ENCODE measurements around the gene OTUB1. TPM values are rescaled to one million over a fixed set of nuclear protein-coding genes. Genes with fewer than 3 reads are reported as not detected.
"Not testable (repeated sequence)": the region's sequence is repeated elsewhere in the genome, so short reads cannot be mapped to it uniquely, and the experiment has no call there.

Gene OTUB1
- total and polyA plus RNA-seq, 2 donors (not counting 1 experiment from before 2014, with no cell fraction given) = 78.2 to 119 TPM

DNA sequence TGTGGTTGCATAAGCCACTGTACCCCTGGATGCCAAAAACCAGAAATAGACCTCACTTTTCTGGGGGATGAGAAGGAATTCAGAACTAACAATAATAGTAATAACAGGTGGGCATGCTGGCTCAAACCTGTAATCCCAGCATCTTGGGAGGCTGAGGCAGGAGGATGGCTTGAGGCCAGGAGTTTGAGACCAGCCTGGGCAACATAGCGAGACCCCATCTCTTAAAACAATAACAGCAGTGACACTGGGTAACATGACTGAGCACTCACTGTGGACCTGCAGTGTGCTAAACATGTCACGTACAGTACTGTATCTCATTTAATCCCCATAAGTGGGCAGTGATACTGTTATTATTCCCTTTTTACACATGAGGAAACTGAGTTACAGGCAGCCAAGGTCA lies 59.5 kb downstream of the OTUB1 start:
- Histone ChIP-seq H3K4me2 (replicated peaks; ENCODE audit: low read depth, low read length, poor library complexity, severe bottlenecking) (no peak overlapping the region), H4K20me1 (ENCODE audit: control insufficient read depth, insufficient read depth, low read length, poor library complexity, severe bottlenecking) (no peaks in the 10 kb centered on the region), H3K9me3 (ENCODE audit: control extremely low read depth in 1 of 3, control insufficient read depth in 2 of 3, insufficient read depth in 1 of 3, low read length in 2 of 3) (no peaks in the 10 kb centered on the region), H3K4me3 (ENCODE audit: control extremely low read depth in 1 of 5, extremely low read depth in 1 of 5, insufficient read depth in 1 of 5, low read depth in 2 of 5, low read length in 4 of 5) (no peak overlapping the region), H3K27ac (ENCODE audit: low read length in 2 of 2) (no peak overlapping the region), H3K4me1 (ENCODE audit: control insufficient read depth in 2 of 2, insufficient read depth in 2 of 2, low read length in 2 of 2) (no peaks in the 10 kb centered on the region), H2AFZ (ENCODE audit: insufficient read depth, low read depth, low read length, poor library complexity, severe bottlenecking) (no peak overlapping the region), H3K36me3 (replicated peaks in 1 of 2; ENCODE audit: control extremely low read depth in 1 of 2, control insufficient read depth in 1 of 2, extremely low read depth in 1 of 2, insufficient read depth in 2 of 2, low read length in 1 of 2) (no peaks in the 10 kb centered on the region), H3K79me2 (ENCODE audit: control insufficient read depth, insufficient read depth, low read length) (no peaks in the 10 kb centered on the region), H3K27me3 (replicated peaks in 1 of 4; ENCODE audit: control extremely low read depth in 1 of 4, control insufficient read depth in 3 of 4, insufficient read depth in 4 of 4, low read length in 3 of 4) (no peaks in the 10 kb centered on the region), H3K9ac (ENCODE audit: low read length) (no peak overlapping the region)
- ChIA-PET CTCF (no interaction called here), POLR2A (no interaction called here)
- Mint-ChIP-seq H3K27me3 (no peaks in the 10 kb centered on the region), H3K4me1 (no peaks in the 10 kb centered on the region), H3K4me3 (no peak overlapping the region), H3K27ac (no peak overlapping the region), H3K9me3 (ENCODE audit: insufficient read depth) (no peaks in the 10 kb centered on the region)
- intact Hi-C loops (cut with micrococcal nuclease) = no loop called here
- DNase-seq = no peak
- 88% methylated on average over 1 of the region's 2 CpGs for WGBS (ENCODE audit: insufficient coverage)
- TF ChIP-seq, protein P1, sequence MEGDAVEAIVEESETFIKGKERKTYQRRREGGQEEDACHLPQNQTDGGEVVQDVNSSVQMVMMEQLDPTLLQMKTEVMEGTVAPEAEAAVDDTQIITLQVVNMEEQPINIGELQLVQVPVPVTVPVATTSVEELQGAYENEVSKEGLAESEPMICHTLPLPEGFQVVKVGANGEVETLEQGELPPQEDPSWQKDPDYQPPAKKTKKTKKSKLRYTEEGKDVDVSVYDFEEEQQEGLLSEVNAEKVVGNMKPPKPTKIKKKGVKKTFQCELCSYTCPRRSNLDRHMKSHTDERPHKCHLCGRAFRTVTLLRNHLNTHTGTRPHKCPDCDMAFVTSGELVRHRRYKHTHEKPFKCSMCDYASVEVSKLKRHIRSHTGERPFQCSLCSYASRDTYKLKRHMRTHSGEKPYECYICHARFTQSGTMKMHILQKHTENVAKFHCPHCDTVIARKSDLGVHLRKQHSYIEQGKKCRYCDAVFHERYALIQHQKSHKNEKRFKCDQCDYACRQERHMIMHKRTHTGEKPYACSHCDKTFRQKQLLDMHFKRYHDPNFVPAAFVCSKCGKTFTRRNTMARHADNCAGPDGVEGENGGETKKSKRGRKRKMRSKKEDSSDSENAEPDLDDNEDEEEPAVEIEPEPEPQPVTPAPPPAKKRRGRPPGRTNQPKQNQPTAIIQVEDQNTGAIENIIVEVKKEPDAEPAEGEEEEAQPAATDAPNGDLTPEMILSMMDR (IDR thresholded peaks at IDR 0.05) = no peak
- no peak for TF ChIP-seq EZH2 (IDR thresholded peaks at IDR 0.05; ENCODE audit: borderline replicate concordance, insufficient read depth, low read depth, low read length, poor library complexity, severe bottlenecking)
- no peak for ATAC-seq (ENCODE audit: low read depth)

DNA sequence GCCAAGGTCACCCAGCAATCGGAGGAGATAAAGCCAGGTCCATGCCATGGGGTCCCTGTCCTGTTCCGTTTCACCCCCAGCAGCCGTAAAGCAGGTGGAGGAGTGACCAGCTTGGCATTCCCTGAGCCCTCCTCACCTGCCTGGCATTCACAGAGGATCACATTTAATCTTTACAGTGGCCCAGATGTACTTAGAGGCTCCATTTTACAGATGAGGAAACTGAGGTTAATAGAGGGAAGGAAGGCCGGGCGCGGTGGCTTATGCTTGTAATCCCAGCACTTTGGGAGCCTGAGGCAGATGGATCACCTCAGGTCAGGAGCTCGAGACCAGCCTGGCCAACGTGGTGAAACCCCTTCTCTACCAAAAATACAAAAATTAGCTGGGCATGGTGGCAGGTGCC lies 61.1 kb downstream of the OTUB1 start:
- intact Hi-C loops (cut with micrococcal nuclease); H3K9me3 ChIP-seq (ENCODE audit: control extremely low read depth in 1 of 3, control insufficient read depth in 2 of 3, insufficient read depth in 1 of 3, low read length in 2 of 3); H3K4me3 Mint-ChIP-seq; H3K27me3 Mint-ChIP-seq; H3K4me2 ChIP-seq (replicated peaks; ENCODE audit: low read depth, low read length, poor library complexity, severe bottlenecking); CTCF ChIA-PET; H4K20me1 ChIP-seq (ENCODE audit: control insufficient read depth, insufficient read depth, low read length, poor library complexity, severe bottlenecking); H3K4me3 ChIP-seq (ENCODE audit: control extremely low read depth in 1 of 5, extremely low read depth in 1 of 5, insufficient read depth in 1 of 5, low read depth in 2 of 5, low read length in 4 of 5); H3K4me1 Mint-ChIP-seq; H3K27me3 ChIP-seq (replicated peaks in 1 of 4; ENCODE audit: control extremely low read depth in 1 of 4, control insufficient read depth in 3 of 4, insufficient read depth in 4 of 4, low read length in 3 of 4); H3K27ac Mint-ChIP-seq; H3K4me1 ChIP-seq (ENCODE audit: control insufficient read depth in 2 of 2, insufficient read depth in 2 of 2, low read length in 2 of 2); ATAC-seq (ENCODE audit: low read depth); H3K27ac ChIP-seq (ENCODE audit: low read length in 2 of 2); H3K79me2 ChIP-seq (ENCODE audit: control insufficient read depth, insufficient read depth, low read length); H3K36me3 ChIP-seq (replicated peaks in 1 of 2; ENCODE audit: control extremely low read depth in 1 of 2, control insufficient read depth in 1 of 2, extremely low read depth in 1 of 2, insufficient read depth in 2 of 2, low read length in 1 of 2); H2AFZ ChIP-seq (ENCODE audit: insufficient read depth, low read depth, low read length, poor library complexity, severe bottlenecking); H3K9ac ChIP-seq (ENCODE audit: low read length); DNase-seq; H3K9me3 Mint-ChIP-seq (ENCODE audit: insufficient read depth): not testable (repeated sequence)
- POLR2A ChIA-PET = interaction anchor here (0.7 kb wide), 1 partner anchor 134 kb away, joined by 4 read pairs; no protein-coding TSS in a partner anchor
- WGBS (ENCODE audit: insufficient coverage) = 98% methylated on average over 5 of the region's 8 CpGs

Small RNA genes lying within 50 kb of the gene (small RNA-seq; reads per million reads assigned to genes)
- gene RNU6-45P (ENCODE audit: insufficient read length, low read depth, low replicate concordance) = not detected

Other genes starting within 250 kb of the OTUB1 start
- 11.8 and 13.3 TPM in 2 replicates for gene ZFTA, start 217.7 kb upstream of the OTUB1 start, total RNA-seq
- gene ZFTA, start 217.7 kb upstream of the OTUB1 start, polyA plus RNA-seq = 3.4 and 5.6 TPM in 2 replicates
- 23.9 and 27.5 TPM in 2 replicates for gene SPINDOC, start 173.0 kb upstream of the OTUB1 start, total RNA-seq
- gene SPINDOC, start 173.0 kb upstream of the OTUB1 start, polyA plus RNA-seq = 9.6 and 10.5 TPM in 2 replicates
- 55.9 and 58.1 TPM in 2 replicates for gene MARK2, start 147.3 kb upstream of the OTUB1 start, total RNA-seq
- gene MARK2, start 147.3 kb upstream of the OTUB1 start, polyA plus RNA-seq = 46.4 and 47.2 TPM in 2 replicates
- not detected in 2 replicates for gene RCOR2, start 69.3 kb upstream of the OTUB1 start, total RNA-seq
- not detected in 2 replicates for gene RCOR2, start 69.3 kb upstream of the OTUB1 start, polyA plus RNA-seq
- gene NAA40, start 47.4 kb upstream of the OTUB1 start, total RNA-seq = 41.3 and 52.1 TPM in 2 replicates
- 47.7 and 64.6 TPM in 2 replicates for gene NAA40, start 47.4 kb upstream of the OTUB1 start, polyA plus RNA-seq
- gene COX8A, start 11.8 kb upstream of the OTUB1 start, total RNA-seq = 92.6 and 99.0 TPM in 2 replicates
- 171 and 244 TPM in 2 replicates for gene COX8A, start 11.8 kb upstream of the OTUB1 start, polyA plus RNA-seq
- not detected in 2 replicates for gene FLRT1, start 49.5 kb downstream of the OTUB1 start, total RNA-seq
- gene FLRT1, start 49.5 kb downstream of the OTUB1 start, polyA plus RNA-seq = not detected in 2 replicates
- 6.8 and 8.6 TPM in 2 replicates for gene MACROD1, start 179.7 kb downstream of the OTUB1 start, total RNA-seq
- gene MACROD1, start 179.7 kb downstream of the OTUB1 start, polyA plus RNA-seq = 2.7 and 3.6 TPM in 2 replicates
- gene STIP1, start 199.7 kb downstream of the OTUB1 start, total RNA-seq = 78.7 and 87.8 TPM in 2 replicates
- gene STIP1, start 199.7 kb downstream of the OTUB1 start, polyA plus RNA-seq = 42.1 and 49.8 TPM in 2 replicates
- 96.2 and 106 TPM in 2 replicates for gene FERMT3, start 220.3 kb downstream of the OTUB1 start, total RNA-seq
- gene FERMT3, start 220.3 kb downstream of the OTUB1 start, polyA plus RNA-seq = 152 and 170 TPM in 2 replicates
- gene TRPT1, start 239.7 kb downstream of the OTUB1 start, total RNA-seq = 59.6 and 62.0 TPM in 2 replicates
- 112 and 145 TPM in 2 replicates for gene TRPT1, start 239.7 kb downstream of the OTUB1 start, polyA plus RNA-seq
- 97.2 and 104 TPM in 2 replicates for gene NUDT22, start 239.8 kb downstream of the OTUB1 start, total RNA-seq
- gene NUDT22, start 239.8 kb downstream of the OTUB1 start, polyA plus RNA-seq = 109 and 139 TPM in 2 replicates
- 65.9 and 74.4 TPM in 2 replicates for gene DNAJC4, start 244.1 kb downstream of the OTUB1 start, total RNA-seq
- gene DNAJC4, start 244.1 kb downstream of the OTUB1 start, polyA plus RNA-seq = 93.1 and 105 TPM in 2 replicates
- gene VEGFB, start 248.1 kb downstream of the OTUB1 start, total RNA-seq = 152 and 153 TPM in 2 replicates
- 56.4 and 64.6 TPM in 2 replicates for gene VEGFB, start 248.1 kb downstream of the OTUB1 start, polyA plus RNA-seq